Measurements from ENCODE around the gene TMEM120B.
A peak's percentile ranks its signal among the peaks of the same experiment; 100 is the strongest.

Gene TMEM120B

DNA sequence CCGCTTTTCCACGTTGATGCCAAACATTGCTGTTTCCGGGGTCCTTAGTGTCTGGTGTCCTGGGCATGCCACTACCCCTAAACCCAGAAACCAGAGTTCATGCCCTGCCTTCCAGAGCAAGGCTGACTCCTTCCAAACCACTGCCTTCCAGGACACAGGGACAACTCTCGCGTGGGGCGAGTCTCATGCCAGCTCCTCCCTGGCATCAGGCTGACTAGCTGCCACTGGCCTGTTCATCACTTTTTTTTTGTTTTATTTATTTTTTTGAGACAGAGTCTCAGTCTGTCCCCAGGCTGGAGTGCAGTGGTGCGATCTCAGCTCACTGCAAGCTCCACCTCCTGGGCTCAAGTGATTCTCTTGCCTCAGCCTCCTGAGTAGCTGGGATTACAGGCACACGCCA, 96.1 kb downstream of the TMEM120B start:
- no peak for DNase-seq (ENCODE audit: low read depth, low spot score)
- no peak overlapping the region for H3K4me3 ChIP-seq (ENCODE audit: low read depth, low read length)
- TF ChIP-seq, protein P1, sequence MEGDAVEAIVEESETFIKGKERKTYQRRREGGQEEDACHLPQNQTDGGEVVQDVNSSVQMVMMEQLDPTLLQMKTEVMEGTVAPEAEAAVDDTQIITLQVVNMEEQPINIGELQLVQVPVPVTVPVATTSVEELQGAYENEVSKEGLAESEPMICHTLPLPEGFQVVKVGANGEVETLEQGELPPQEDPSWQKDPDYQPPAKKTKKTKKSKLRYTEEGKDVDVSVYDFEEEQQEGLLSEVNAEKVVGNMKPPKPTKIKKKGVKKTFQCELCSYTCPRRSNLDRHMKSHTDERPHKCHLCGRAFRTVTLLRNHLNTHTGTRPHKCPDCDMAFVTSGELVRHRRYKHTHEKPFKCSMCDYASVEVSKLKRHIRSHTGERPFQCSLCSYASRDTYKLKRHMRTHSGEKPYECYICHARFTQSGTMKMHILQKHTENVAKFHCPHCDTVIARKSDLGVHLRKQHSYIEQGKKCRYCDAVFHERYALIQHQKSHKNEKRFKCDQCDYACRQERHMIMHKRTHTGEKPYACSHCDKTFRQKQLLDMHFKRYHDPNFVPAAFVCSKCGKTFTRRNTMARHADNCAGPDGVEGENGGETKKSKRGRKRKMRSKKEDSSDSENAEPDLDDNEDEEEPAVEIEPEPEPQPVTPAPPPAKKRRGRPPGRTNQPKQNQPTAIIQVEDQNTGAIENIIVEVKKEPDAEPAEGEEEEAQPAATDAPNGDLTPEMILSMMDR (IDR thresholded peaks at IDR 0.05; ENCODE audit: insufficient read depth, low read length, missing control alignments) = no peak
- ChIA-PET CTCF (interaction anchor here (0.6 to 31.1 kb wide), 3 partner anchors 16 to 21 kb away, joined by 3 to 1100 read pairs (median 54); partner anchors contain the start of gene RHOF), POLR2A (interaction anchor here (0.6 kb wide), 1 partner anchor 129 kb away, joined by 3 read pairs; no protein-coding TSS in a partner anchor)

DNA sequence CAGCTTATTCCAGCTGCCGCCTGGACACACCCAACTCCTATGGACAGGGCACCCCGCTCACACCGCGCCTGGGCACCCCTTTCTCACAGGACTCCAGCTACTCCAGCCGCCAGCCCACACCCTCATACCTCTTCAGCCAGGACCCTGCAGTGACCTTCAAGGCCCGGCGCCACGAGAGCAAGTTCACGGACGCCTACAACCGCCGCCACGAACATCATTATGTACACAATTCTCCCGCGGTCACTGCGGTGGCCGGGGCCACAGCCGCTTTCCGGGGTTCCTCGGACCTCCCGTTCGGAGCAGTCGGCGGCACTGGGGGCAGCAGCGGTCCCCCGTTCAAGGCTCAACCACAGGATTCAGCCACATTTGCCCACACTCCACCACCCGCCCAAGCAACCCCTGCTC, 97.2 kb downstream of the TMEM120B start:
- no peak for DNase-seq (ENCODE audit: low read depth, low spot score)
- CTCF ChIA-PET = interaction anchor here (1.2 to 31.1 kb wide), 5 partner anchors 17 to 113 kb away, joined by 4 to 1100 read pairs (median 44); partner anchors contain the start of gene RHOF
- H3K4me3 ChIP-seq (ENCODE audit: low read depth, low read length) = no peak overlapping the region
- POLR2A ChIA-PET = interaction anchor here (2.9 kb wide), 1 partner anchor 9 kb away, joined by 27 read pairs; no protein-coding TSS in a partner anchor
- TF ChIP-seq, protein P1 (IDR thresholded peaks at IDR 0.05; ENCODE audit: insufficient read depth, low read length, missing control alignments) = no peak

DNA sequence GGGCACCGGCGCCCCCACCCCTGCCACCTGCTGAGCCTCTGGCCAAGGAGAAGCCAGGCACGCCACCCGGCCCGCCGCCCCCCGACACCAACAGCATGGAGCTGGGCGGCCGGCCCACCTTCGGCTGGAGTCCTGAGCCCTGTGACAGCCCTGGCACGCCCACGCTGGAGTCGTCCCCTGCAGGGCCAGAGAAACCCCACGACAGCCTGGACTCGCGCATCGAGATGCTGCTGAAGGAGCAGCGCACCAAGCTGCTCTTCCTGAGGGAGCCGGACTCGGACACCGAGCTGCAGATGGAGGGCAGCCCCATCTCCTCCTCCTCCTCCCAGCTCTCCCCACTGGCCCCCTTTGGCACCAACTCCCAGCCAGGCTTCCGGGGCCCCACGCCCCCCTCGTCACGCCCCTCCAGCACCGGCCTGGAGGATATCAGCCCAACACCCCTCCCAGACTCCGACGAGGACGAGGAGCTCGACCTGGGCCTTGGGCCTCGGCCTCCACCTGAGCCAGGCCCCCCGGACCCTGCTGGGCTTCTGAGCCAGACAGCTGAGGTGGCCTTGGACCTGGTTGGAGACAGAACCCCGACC, 97.8 kb downstream of the TMEM120B start:
- no peak overlapping the region for H3K4me3 ChIP-seq (ENCODE audit: low read depth, low read length)
- CTCF ChIA-PET = interaction anchor here (1.0 to 31.1 kb wide), 16 partner anchors 10 to 114 kb away, joined by 3 to 1100 read pairs (median 12); partner anchors contain the start of genes PSMD9 and RHOF
- TF ChIP-seq, protein P1 (IDR thresholded peaks at IDR 0.05; ENCODE audit: insufficient read depth, low read length, missing control alignments) = no peak
- DNase-seq (ENCODE audit: low read depth, low spot score) = no peak
- POLR2A ChIA-PET = interaction anchor here (2.4 to 2.9 kb wide), 2 partner anchors 9 to 15 kb away, joined by 27 to 39 read pairs; partner anchors contain the start of gene RHOF

DNA sequence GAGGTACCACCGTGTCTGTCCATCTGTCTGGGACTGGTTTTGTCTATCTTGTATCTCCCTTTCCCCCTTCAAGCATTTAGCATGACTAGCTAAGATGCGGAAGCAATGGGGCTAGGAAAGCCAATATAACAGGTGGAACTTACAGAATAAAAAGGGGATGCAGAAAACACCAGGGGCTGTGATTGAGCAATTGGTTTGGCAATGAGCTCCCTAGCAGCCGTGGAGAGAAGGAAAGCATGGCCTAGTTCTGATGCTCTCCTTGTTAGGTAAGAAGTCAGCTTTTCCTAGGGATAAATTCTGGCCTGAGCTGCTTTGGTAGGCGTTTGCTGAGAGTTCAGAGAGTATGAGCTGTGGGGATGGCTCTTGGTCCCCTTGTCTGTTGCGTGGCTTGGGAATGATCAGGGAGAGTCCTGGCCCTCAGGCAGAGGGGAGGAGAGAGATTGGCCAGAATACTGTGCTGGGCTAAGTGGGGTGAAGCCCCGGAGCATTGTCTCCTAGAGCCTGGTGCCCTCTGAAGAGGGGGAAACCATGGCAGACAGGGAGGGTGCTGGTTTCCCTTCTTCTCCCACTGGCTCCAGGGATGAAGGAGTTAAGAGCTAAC, 98.4 kb downstream of the TMEM120B start:
- ChIA-PET CTCF (interaction anchor here (0.8 to 31.1 kb wide), 23 partner anchors 10 to 138 kb away, joined by 3 to 1100 read pairs (median 6); partner anchors contain the start of genes PSMD9 and RHOF), POLR2A (interaction anchor here (0.9 to 2.9 kb wide), 3 partner anchors 10 to 16 kb away, joined by 7 to 39 read pairs (median 27); partner anchors contain the start of gene RHOF)
- TF ChIP-seq, protein P1 (IDR thresholded peaks at IDR 0.05; ENCODE audit: insufficient read depth, low read length, missing control alignments) = no peak
- DNase-seq (ENCODE audit: low read depth, low spot score) = no peak
- peak overlapping the region; percentile 72 for H3K4me3 ChIP-seq (ENCODE audit: low read depth, low read length)

DNA sequence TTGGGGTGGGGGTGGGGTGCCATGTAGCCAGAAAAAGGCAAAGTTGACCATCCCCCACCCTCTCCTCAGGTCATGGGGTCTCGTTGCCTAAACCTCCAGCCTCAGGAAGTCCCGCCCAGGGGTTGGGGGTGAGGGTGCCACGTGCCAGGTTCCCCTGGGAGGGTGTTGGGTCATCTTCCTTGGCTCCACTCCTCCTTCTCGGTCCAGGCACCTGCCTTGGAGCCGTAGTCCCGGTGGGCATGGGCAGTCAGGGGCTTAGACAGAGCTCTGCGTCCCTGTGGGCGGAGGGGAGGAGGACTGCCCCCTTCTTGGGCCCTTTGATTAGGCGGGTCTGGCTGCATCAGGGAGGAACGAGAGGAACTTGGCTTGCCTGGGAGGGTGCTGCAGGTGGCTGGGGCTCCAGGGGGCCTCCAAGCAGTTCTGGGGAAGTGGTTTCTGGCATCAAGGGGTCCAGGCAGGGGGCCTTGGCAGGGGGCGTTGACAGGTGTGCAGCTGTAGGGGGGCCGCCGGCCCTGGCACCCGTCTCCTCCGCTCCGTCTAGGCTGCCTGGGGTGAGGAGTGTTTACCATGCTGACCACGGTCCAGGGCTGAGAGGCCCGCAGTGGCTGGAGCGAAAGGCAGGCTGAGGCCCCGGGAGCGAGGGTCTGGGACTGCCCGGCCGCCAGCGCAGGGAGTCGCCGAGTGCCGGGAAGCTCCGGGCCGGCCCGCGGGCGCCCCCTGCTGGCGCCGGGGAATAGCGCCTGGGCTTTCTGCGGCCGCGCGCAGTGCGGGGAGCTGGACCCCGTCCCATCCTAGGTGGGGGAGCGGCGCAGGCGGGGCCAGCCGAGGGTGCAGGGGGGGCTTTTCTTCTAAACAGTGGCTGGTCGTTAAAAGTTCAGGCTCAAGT, 99.1 kb downstream of the TMEM120B start:
- ChIA-PET CTCF (interaction anchor here (0.8 to 31.1 kb wide), 31 partner anchors 9 to 235 kb away, joined by 3 to 1100 read pairs (median 5); partner anchors contain the start of genes PSMD9 and RHOF), POLR2A (interaction anchor here (0.7 to 2.9 kb wide), 8 partner anchors 10 to 110 kb away, joined by 3 to 39 read pairs (median 6); partner anchors contain the start of genes PSMD9 and RHOF)
- TF ChIP-seq, protein P1 (IDR thresholded peaks at IDR 0.05; ENCODE audit: insufficient read depth, low read length, missing control alignments) = peak; percentile 83
- H3K4me3 ChIP-seq (ENCODE audit: low read depth, low read length) = peak overlapping the region; percentile 72
- DNase-seq (ENCODE audit: low read depth, low spot score) = no peak

All from AG04449 (cell line).